DOHH2 (cell line): ENCODE results near the gene NXF1.

Experiments
- H3F3A ChIP-seq: fragments of 200-600 bp; sonication (generic), shearing (Covaris generic); 2 replicates; pipeline ENCODE4 v1.6.0; 2016; ENCODE audit warnings: antibody characterized with exemption, mild to moderate bottlenecking; ENCODE audit not compliant: control insufficient read depth, insufficient read depth
- H3K27ac ChIP-seq: fragments of 200-600 bp; sonication (generic); 2 replicates; pipeline ENCODE4 v1.5.1; 2014; ENCODE audit warnings: low read depth, mild to moderate bottlenecking, low read length, moderate library complexity
- H3K27me3 ChIP-seq: fragments of 200-600 bp; sonication (generic); 2 replicates; pipeline ENCODE4 v1.6.1; 2014; ENCODE audit warnings: mild to moderate bottlenecking, low read length, mixed read lengths; ENCODE audit not compliant: control insufficient read depth
- H3K36me3 ChIP-seq: fragments of 200-600 bp; sonication (generic); 2 replicates; pipeline ENCODE4 v1.6.1; 2014; ENCODE audit warnings: mild to moderate bottlenecking, low read length, moderate library complexity, mixed read lengths; ENCODE audit not compliant: control insufficient read depth
- H3K4me1 ChIP-seq: fragments of 200-600 bp; sonication (generic); 2 replicates; pipeline ENCODE4 v1.6.1; 2014; ENCODE audit warnings: mild to moderate bottlenecking, low read length, mixed read lengths; ENCODE audit not compliant: control insufficient read depth
- H3K4me2 ChIP-seq: fragments of 200-600 bp; sonication (generic); 2 replicates; pipeline ENCODE4 v1.6.0; 2014; ENCODE audit warnings: mild to moderate bottlenecking, low read length, moderate library complexity
- H3K4me3 ChIP-seq: fragments of 200-600 bp; sonication (generic); 2 replicates; pipeline ENCODE4 v1.5.1; 2014; ENCODE audit warnings: mild to moderate bottlenecking, low read length, mixed read lengths
- H3K79me2 ChIP-seq: fragments of 200-600 bp; sonication (generic); 2 replicates; pipeline ENCODE4 v1.6.1; 2014; ENCODE audit warnings: mild to moderate bottlenecking, low read length, mixed read lengths; ENCODE audit not compliant: control insufficient read depth
- H3K9me2 ChIP-seq: fragments of 200-600 bp; sonication (generic); replicated peaks from 2 replicates; pipeline ENCODE4 v1.6.1; 2014; ENCODE audit warnings: mild to moderate bottlenecking, low read length, mixed read lengths; ENCODE audit not compliant: control insufficient read depth
- H3K9me3 ChIP-seq: fragments of 200-600 bp; sonication (generic); 2 replicates; pipeline ENCODE4 v1.6.1; 2014; ENCODE audit warnings: antibody characterized with exemption, low read length, mixed read lengths; ENCODE audit not compliant: control insufficient read depth, insufficient read depth
- H4K20me1 ChIP-seq: fragments of 200-600 bp; sonication (generic); 2 replicates; pipeline ENCODE4 v1.6.0; 2014; ENCODE audit warnings: low read depth, mild to moderate bottlenecking, antibody characterized with exemption, low read length, moderate library complexity; ENCODE audit not compliant: control insufficient read depth, insufficient read depth
- CTCF ChIP-seq: fragments of 200-600 bp; sonication (generic); IDR thresholded peaks from one replicate; pipeline ENCODE4 v1.5.1; 2014; ENCODE audit warnings: antibody characterized with exemption, mild to moderate bottlenecking, low read depth, low read length; ENCODE audit not compliant: poor library complexity, severe bottlenecking
- EZH2phosphoT487 ChIP-seq: fragments of 200-600 bp; sonication (generic); IDR thresholded peaks from 2 replicates; pipeline ENCODE4 v1.6.1; 2017; ENCODE audit warnings: borderline replicate concordance, mild to moderate bottlenecking, antibody characterized with exemption, low read length, moderate library complexity, mixed read lengths

The NXF1 gene

GRCh38 chr11:62852523-62853188 is 47.4 kb upstream of the NXF1 start:
- Histone ChIP-seq H3K36me3 (peaks cover 61% of the 10 kb centered on the region), H3K27ac (peak overlapping the region; percentile 91), H3K9me2 (no peaks in the 10 kb centered on the region), H3K79me2 (peaks cover 46% of the 10 kb centered on the region), H3F3A (peaks cover 66% of the 10 kb centered on the region), H3K4me1 (peaks cover 33% of the 10 kb centered on the region), H4K20me1 (peaks cover 25% of the 10 kb centered on the region), H3K4me2 (peak overlapping the region; percentile 92), H3K9me3 (no peaks in the 10 kb centered on the region), H3K4me3 (peak overlapping the region; percentile 94), H3K27me3 (no peaks in the 10 kb centered on the region; the same call in 1 of the 2 replicates)
- no peak for TF ChIP-seq EZH2phosphoT487
- TF ChIP-seq CTCF, result no peak

- TF ChIP-seq CTCF (no peak), EZH2phosphoT487 (no peak)
- Histone ChIP-seq H3K36me3 (peaks cover 54% of the 10 kb centered on the region), H3K79me2 (peaks cover 39% of the 10 kb centered on the region), H3K9me2 (no peaks in the 10 kb centered on the region), H3K4me2 (peak overlapping the region; percentile 92), H3K4me1 (peaks cover 33% of the 10 kb centered on the region), H4K20me1 (peaks cover 25% of the 10 kb centered on the region), H3K9me3 (no peaks in the 10 kb centered on the region), H3K27ac (peak overlapping the region; percentile 19), H3K27me3 (no peaks in the 10 kb centered on the region; the same call in 1 of the 2 replicates), H3K4me3 (peak overlapping the region; percentile 8; the same call in 1 of the 2 replicates), H3F3A (peaks cover 66% of the 10 kb centered on the region)
These were observed 46.7 kb upstream of the NXF1 start for GRCh38 chr11:62851807-62852522.

- no peak overlapping the region for H3K4me3 ChIP-seq
- H3K79me2 ChIP-seq, result peaks cover 31% of the 10 kb centered on the region
- H3K27me3 ChIP-seq, result no peaks in the 10 kb centered on the region; the same call in 1 of the 2 replicates
- peaks cover 66% of the 10 kb centered on the region for H3F3A ChIP-seq
- H3K9me3 ChIP-seq, result no peaks in the 10 kb centered on the region
- no peak for TF ChIP-seq CTCF
- H3K4me2 ChIP-seq, result peak overlapping the region; percentile 17; the same call in 1 of the 2 replicates
- peaks cover 25% of the 10 kb centered on the region for H4K20me1 ChIP-seq
- peaks cover 46% of the 10 kb centered on the region for H3K36me3 ChIP-seq
- H3K27ac ChIP-seq, result peak overlapping the region; percentile 19
- H3K9me2 ChIP-seq, result no peaks in the 10 kb centered on the region
- H3K4me1 ChIP-seq, result peaks cover 33% of the 10 kb centered on the region
These were observed 45.9 kb upstream of the NXF1 start for GRCh38 chr11:62850911-62851806.
